Measurements from ENCODE around the gene ZNF415.

The ZNF415 gene

DNA sequence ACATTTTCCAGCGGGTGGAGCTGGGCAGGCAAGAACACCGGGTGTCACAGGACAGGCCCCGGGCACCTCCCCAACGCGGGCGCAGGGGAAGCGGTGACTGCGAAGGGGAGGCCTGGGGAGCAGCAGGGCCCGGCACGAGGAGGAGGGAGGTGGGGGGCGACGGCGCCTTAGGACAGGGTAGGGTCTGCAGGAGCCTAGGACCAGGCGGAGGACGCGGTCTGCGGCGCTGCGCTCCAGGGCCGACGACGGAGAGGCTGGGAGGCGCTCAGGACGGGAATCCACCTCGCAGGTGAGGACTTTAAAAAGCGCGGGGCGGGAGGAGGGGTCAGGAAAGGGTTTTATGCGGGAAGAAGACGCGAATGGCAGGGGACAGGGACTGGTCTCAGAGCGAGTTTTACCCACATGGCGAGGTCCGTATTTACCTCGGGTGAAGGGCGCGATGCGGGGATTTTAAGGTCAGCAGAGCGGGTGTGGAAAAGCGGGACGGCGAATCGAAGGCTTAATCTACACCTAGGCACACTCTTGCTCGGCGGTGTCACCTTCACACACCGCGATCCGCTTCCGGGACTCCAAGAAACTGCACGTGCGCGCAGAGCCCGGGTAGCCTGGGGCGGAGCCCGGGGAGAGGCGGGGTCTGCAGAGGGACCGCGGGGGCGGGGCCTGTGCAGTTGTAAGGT, 74.7 kb downstream of the ZNF415 start:
- Histone ChIP-seq H3K27me3 (ENCODE audit: insufficient read depth, poor library complexity, severe bottlenecking) (no peaks in the 10 kb centered on the region), H3K4me3 (replicated peaks; ENCODE audit: insufficient read depth, low read length) (no peak overlapping the region), H3K27ac (replicated peaks) (no peak overlapping the region)
- TF ChIP-seq POLR2AphosphoS5 (IDR thresholded peaks at IDR 0.05; ENCODE audit: low read depth) (no peak), SPI1 (IDR thresholded peaks at IDR 0.05; ENCODE audit: borderline replicate concordance, low read depth) (no peak), GABPA (IDR thresholded peaks at IDR 0.05; ENCODE audit: low read depth) (no peak)
- TF ChIP-seq, protein P1, sequence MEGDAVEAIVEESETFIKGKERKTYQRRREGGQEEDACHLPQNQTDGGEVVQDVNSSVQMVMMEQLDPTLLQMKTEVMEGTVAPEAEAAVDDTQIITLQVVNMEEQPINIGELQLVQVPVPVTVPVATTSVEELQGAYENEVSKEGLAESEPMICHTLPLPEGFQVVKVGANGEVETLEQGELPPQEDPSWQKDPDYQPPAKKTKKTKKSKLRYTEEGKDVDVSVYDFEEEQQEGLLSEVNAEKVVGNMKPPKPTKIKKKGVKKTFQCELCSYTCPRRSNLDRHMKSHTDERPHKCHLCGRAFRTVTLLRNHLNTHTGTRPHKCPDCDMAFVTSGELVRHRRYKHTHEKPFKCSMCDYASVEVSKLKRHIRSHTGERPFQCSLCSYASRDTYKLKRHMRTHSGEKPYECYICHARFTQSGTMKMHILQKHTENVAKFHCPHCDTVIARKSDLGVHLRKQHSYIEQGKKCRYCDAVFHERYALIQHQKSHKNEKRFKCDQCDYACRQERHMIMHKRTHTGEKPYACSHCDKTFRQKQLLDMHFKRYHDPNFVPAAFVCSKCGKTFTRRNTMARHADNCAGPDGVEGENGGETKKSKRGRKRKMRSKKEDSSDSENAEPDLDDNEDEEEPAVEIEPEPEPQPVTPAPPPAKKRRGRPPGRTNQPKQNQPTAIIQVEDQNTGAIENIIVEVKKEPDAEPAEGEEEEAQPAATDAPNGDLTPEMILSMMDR (IDR thresholded peaks at IDR 0.05; ENCODE audit: insufficient read depth, low read length) = no peak
- TF ChIP-seq, protein P2, sequence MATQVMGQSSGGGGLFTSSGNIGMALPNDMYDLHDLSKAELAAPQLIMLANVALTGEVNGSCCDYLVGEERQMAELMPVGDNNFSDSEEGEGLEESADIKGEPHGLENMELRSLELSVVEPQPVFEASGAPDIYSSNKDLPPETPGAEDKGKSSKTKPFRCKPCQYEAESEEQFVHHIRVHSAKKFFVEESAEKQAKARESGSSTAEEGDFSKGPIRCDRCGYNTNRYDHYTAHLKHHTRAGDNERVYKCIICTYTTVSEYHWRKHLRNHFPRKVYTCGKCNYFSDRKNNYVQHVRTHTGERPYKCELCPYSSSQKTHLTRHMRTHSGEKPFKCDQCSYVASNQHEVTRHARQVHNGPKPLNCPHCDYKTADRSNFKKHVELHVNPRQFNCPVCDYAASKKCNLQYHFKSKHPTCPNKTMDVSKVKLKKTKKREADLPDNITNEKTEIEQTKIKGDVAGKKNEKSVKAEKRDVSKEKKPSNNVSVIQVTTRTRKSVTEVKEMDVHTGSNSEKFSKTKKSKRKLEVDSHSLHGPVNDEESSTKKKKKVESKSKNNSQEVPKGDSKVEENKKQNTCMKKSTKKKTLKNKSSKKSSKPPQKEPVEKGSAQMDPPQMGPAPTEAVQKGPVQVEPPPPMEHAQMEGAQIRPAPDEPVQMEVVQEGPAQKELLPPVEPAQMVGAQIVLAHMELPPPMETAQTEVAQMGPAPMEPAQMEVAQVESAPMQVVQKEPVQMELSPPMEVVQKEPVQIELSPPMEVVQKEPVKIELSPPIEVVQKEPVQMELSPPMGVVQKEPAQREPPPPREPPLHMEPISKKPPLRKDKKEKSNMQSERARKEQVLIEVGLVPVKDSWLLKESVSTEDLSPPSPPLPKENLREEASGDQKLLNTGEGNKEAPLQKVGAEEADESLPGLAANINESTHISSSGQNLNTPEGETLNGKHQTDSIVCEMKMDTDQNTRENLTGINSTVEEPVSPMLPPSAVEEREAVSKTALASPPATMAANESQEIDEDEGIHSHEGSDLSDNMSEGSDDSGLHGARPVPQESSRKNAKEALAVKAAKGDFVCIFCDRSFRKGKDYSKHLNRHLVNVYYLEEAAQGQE (IDR thresholded peaks at IDR 0.05; ENCODE audit: insufficient replicate concordance, low read depth) = no peak
- no peak for DNase-seq (ENCODE audit: low read depth in 1 of 2, low spot score in 1 of 2)
